Right cardiac atrium (tissue), 5 donors: ENCODE results near the gene SEC62. TPM values are rescaled to one million over a fixed set of nuclear protein-coding genes. Genes with fewer than 3 reads are reported as not detected.

ENCODE experiments used
- ATAC-seq, 2 donors: fragments of 200-7000 bp; cut with Tn5 transposase; one replicate each; pipeline versions ENCODE4 v1.8.0 to v1.9.1; 2020; ENCODE audit warnings: moderate library complexity in 2 of 2, mild to moderate bottlenecking in 1 of 2
- DNase-seq, 3 donors: peaks; one replicate each; pipeline ENCODE4 v3.0.0-alpha.2; 2020
- H3K27ac ChIP-seq: one replicate; pipeline ENCODE4 v1.5.1; 2013; ENCODE audit warnings: mild to moderate bottlenecking, low read length, control low read depth, moderate library complexity
- H3K27me3 ChIP-seq: one replicate; pipeline ENCODE4 v1.6.1; 2013; ENCODE audit not compliant: control insufficient read depth, insufficient read depth
- H3K4me1 ChIP-seq: one replicate; pipeline ENCODE4 v1.6.1; 2013; ENCODE audit warnings: low read length; ENCODE audit not compliant: control insufficient read depth, insufficient read depth
- H3K4me3 ChIP-seq: one replicate; pipeline ENCODE4 v1.5.1; 2013; ENCODE audit warnings: low read length, control low read depth
- H3K9me3 ChIP-seq: one replicate; pipeline ENCODE4 v1.6.1; 2013; ENCODE audit warnings: low read length; ENCODE audit not compliant: control insufficient read depth
- WGBS: extraction: QIAGEN DNeasy Blood & Tissue Kit; methylation state at CpG from one replicate; pipeline ENCODE4 v1.1.7; 2013; 5-methylcytosine and 5-hydroxymethylcytosine counted together
- intact Hi-C, 4 donors: fragments of 100-400 bp; cut with DNase I; formaldehyde crosslinking; loops; one replicate each; pipeline versions ENCODE4 v1.11.0 to v1.14.0; 2022 to 2023
- polyA plus RNA-seq: library from polyadenylated mRNA; stranded (reverse); fragments of 200-250 nt; gene quantifications from one replicate; pipeline ENCODE4 v1.2.3, GENCODE V29; 2013
- total RNA-seq, 4 donors: library from RNA; stranded (reverse); fragmentation: NEBNext Ultra II Directional; extraction: Animal tissue kit (Norgen Biotek cat#: 25700); gene quantifications; one replicate each; pipeline ENCODE4 v1.2.1, GENCODE V29; 2021
- donor health status: healthy with polysubstance abuse.
- donor health status: DM: no; HTN: yes; CAD: no.
- donor health status: DM: no; HTN: no; CAD: no.
- donor health status: DM: no; HTN: yes; CAD: no; lungs with severe emphysema.
- donor health status: DM: yes; HTN: yes; CAD: no.

The SEC62 gene
- total and polyA plus RNA-seq, 5 donors: 45.0 to 99.7 (median 96.6) TPM

DNA sequence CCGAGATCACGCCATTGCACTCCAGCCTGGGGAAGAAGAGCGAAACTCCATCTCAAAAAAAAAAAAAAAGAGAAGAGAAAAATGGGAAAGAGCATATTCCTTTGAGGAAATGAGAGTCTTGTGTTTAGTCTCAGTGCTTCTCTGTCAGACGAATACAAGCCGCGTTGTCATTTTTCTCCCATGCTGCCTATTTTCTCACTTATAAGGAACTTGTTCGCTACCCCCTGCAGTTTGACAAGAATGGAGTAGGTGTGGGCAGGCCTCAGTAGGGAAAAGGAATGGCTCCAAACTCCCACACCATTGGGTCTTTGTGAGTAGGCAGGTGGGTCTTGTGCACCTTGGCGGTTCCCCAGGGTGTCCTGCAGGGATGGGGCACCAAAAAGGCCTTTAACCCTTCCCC lies 77.7 kb downstream of the SEC62 start:
- H3K4me3 ChIP-seq: no peak overlapping the region
- ATAC-seq (peak in 1 of 2 donors; percentile 19), DNase-seq (no peak)
- 89% methylated on average over 8 of the region's 8 CpGs for WGBS
- H3K27me3 ChIP-seq: no peaks in the 10 kb centered on the region
- no peak overlapping the region for H3K27ac ChIP-seq
- H3K4me1 ChIP-seq: no peaks in the 10 kb centered on the region
- no peaks in the 10 kb centered on the region for H3K9me3 ChIP-seq
- intact Hi-C loops: no loop called here

DNA sequence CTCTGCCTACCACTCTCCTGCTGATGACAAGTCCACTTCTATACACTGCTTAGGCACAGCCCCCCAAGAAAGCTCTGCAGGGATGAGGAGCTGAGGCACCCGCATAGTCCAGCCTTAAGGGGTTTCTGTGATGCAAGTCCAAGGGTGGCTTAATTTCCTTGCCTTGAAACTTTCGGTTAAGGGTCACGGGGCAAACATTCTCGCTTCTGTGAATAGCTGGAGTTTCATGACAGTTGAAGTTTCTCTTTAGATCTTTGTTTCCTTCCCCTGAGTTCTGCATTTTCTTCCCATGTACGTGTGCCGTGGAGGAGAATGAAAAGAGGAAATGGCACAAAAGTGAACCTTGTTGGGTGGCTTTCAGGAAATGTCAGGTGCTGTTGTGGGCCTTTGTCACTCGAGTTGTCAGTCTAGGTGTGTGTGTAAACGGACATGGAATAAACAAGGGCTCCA lies 78.2 kb downstream of the SEC62 start:
- DNase-seq (no peak), ATAC-seq (peak in 1 of 2 donors; percentile 11)
- Histone ChIP-seq H3K4me3 (no peak overlapping the region), H3K4me1 (peaks cover 3% of the 10 kb centered on the region), H3K9me3 (no peaks in the 10 kb centered on the region), H3K27ac (no peak overlapping the region), H3K27me3 (no peaks in the 10 kb centered on the region)
- 72% methylated on average over 8 of the region's 8 CpGs for WGBS
- intact Hi-C loops: no loop called here

DNA sequence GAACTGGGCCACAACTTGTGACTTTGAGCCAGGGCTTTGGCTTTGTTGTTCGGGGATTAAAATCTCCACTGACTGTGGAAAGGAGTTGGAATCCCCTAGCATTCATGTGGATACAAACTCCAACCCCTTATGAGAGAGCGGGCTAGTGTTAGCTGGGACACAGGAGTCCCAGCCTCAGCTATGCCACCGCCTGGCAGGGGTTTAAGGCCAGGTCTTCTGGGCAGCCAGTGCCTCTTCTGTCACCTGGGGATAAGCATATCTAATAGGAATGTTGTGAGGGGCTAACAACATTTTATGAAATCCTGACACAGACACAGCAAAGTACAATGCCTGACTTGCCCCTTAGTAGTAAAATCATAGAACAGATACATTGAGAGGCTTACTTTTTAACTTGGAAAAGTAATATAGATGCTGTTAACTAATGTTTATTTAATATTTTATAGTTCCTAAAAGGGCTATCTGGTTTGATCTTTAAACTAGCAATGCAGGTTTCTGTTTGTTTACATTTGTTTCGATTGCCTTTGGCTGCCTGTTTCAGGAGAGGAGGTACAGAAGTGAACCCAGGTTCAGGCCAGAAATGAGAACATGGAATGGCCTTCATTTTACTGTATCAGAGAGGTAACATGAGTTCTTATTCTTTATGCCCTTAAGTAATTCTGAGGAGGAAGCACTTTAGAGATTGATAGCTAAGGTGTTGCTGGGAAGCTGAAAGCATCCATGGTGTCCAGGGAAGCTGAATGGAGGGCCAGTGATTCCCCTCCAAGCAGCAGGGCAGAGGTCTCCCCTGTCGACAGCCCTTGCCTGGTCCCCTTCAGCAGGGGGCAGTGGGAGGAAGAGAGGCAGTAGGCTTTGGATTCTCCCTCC lies 79.9 kb downstream of the SEC62 start:
- Histone ChIP-seq H3K27ac (no peak overlapping the region), H3K4me1 (peaks cover 3% of the 10 kb centered on the region), H3K4me3 (no peak overlapping the region), H3K9me3 (no peaks in the 10 kb centered on the region), H3K27me3 (no peaks in the 10 kb centered on the region)
- WGBS: 79% methylated on average over 5 of the region's 5 CpGs
- DNase-seq (no peak), ATAC-seq (no peak)
- intact Hi-C loops: no loop called here

DNA sequence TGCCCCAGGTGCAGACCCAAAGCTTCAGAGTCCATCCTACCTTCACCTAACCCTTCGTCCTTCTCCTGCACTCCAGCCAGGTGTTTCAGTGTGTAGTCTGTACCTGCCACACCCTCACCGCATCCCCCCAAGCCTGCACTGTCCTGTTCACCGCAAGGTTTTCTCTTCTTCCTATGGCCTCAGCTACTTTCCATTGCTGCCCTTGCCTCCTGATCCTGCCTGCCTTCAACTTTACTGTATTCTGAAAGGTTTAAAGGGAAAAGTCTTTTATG lies 80.5 kb downstream of the SEC62 start:
- Histone ChIP-seq H3K9me3 (no peaks in the 10 kb centered on the region), H3K27ac (no peak overlapping the region), H3K4me1 (peaks cover 3% of the 10 kb centered on the region), H3K27me3 (no peaks in the 10 kb centered on the region), H3K4me3 (no peak overlapping the region)
- ATAC-seq (no peak), DNase-seq (no peak)
- WGBS: 98% methylated on average over 3 of the region's 3 CpGs
- intact Hi-C loops: no loop called here

Other genes starting within 250 kb of the SEC62 start
- gene TERC, start 201.7 kb upstream of the SEC62 start, total RNA-seq: 1 to 10 TPM; 1.2 to 2.8 (median 1.4) TPM
- gene TERC, start 201.7 kb upstream of the SEC62 start, polyA plus RNA-seq: not detected
- 1 to 10 TPM; 1.7 to 2.8 (median 2.3) TPM for gene ACTRT3, start 197.2 kb upstream of the SEC62 start, total RNA-seq
- gene ACTRT3, start 197.2 kb upstream of the SEC62 start, polyA plus RNA-seq: 1.1 TPM
- 10 to 100 TPM; 12.4 to 16.0 (median 12.8) TPM for gene MYNN, start 193.4 kb upstream of the SEC62 start, total RNA-seq
- gene MYNN, start 193.4 kb upstream of the SEC62 start, polyA plus RNA-seq: 8.4 TPM
- not detected for gene LRRIQ4, start 153.9 kb upstream of the SEC62 start, total RNA-seq
- not detected for gene LRRIQ4, start 153.9 kb upstream of the SEC62 start, polyA plus RNA-seq
- gene LRRC34, start 153.9 kb upstream of the SEC62 start, total RNA-seq: 1 to 10 TPM; 2.1 to 5.5 (median 2.7) TPM
- 2.9 TPM for gene LRRC34, start 153.9 kb upstream of the SEC62 start, polyA plus RNA-seq
- gene LRRC31, start 96.9 kb upstream of the SEC62 start, total RNA-seq: not detected
- gene LRRC31, start 96.9 kb upstream of the SEC62 start, polyA plus RNA-seq: not detected
- gene SAMD7, start 55.2 kb upstream of the SEC62 start, total RNA-seq: not detected
- gene SAMD7, start 55.2 kb upstream of the SEC62 start, polyA plus RNA-seq: not detected
- gene GPR160, start 71.2 kb downstream of the SEC62 start, total RNA-seq: under 1 TPM; 0.48 to 0.74 (median 0.60) TPM
- 0.84 TPM for gene GPR160, start 71.2 kb downstream of the SEC62 start, polyA plus RNA-seq
- 10 to 100 TPM; 52.9 to 62.4 (median 61.0) TPM for gene PHC3, start 214.9 kb downstream of the SEC62 start, total RNA-seq
- gene PHC3, start 214.9 kb downstream of the SEC62 start, polyA plus RNA-seq: 6.2 TPM